Mesenteric fat pad (tissue), 1 donor: ENCODE measurements around the gene PCDHB4. TPM values are rescaled to one million over a fixed set of nuclear protein-coding genes. Genes with fewer than 3 reads are reported as not detected.
"Not testable (repeated sequence)": the region's sequence is repeated elsewhere in the genome, so short reads cannot be mapped to it uniquely, and the experiment has no call there.

Source experiments
- DNase-seq: peaks from one replicate; pipeline ENCODE4 v3.0.0-alpha.2; 2020; ENCODE audit warnings: low spot score
- total RNA-seq: library from RNA; stranded (reverse); fragmentation: NEBNext Ultra II Directional; extraction: Animal tissue kit (Norgen Biotek cat#: 25700); gene quantifications from one replicate; pipeline ENCODE4 v1.2.1, GENCODE V29; 2021
- donor health status: DM: yes; HTN: yes; CAD: no.

PCDHB4 gene
- total RNA-seq, 1 donor from 2014 or later: 2.5 TPM

- DNase-seq: no peak
These were observed 28.8 kb downstream of the PCDHB4 start for GRCh38 chr5:141150224-141150992.

DNA sequence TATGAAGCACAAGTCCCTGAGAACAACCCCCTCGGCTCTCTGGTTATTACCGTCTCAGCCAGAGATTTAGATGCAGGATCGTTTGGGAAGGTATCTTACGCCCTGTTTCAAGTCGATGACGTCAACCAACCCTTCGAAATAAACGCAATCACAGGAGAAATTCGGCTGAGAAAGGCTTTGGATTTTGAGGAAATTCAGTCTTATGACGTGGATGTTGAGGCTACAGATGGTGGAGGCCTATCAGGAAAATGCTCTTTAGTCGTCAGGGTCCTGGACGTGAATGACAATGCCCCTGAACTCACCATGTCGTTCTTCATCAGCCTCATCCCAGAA lies 29.3 kb downstream of the PCDHB4 start:
- DNase-seq: no peak

DNA sequence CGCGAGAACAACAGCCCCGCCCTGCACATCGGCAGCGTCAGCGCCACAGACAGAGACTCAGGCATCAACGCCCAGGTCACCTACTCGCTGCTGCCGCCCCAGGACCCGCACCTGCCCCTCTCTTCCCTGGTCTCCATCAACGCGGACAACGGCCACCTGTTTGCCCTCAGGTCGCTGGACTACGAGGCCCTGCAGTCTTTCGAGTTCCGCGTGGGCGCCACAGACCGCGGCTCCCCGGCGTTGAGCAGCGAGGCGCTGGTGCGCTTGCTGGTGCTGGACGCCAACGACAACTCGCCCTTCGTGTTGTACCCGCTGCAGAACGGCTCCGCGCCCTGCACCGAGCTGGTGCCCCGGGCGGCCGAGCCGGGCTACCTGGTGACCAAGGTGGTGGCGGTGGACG lies 30.0 kb downstream of the PCDHB4 start:
- DNase-seq: not testable (repeated sequence)

- not testable (repeated sequence) for DNase-seq
These were observed 30.5 kb downstream of the PCDHB4 start for GRCh38 chr5:141152096-141152495.

DNA sequence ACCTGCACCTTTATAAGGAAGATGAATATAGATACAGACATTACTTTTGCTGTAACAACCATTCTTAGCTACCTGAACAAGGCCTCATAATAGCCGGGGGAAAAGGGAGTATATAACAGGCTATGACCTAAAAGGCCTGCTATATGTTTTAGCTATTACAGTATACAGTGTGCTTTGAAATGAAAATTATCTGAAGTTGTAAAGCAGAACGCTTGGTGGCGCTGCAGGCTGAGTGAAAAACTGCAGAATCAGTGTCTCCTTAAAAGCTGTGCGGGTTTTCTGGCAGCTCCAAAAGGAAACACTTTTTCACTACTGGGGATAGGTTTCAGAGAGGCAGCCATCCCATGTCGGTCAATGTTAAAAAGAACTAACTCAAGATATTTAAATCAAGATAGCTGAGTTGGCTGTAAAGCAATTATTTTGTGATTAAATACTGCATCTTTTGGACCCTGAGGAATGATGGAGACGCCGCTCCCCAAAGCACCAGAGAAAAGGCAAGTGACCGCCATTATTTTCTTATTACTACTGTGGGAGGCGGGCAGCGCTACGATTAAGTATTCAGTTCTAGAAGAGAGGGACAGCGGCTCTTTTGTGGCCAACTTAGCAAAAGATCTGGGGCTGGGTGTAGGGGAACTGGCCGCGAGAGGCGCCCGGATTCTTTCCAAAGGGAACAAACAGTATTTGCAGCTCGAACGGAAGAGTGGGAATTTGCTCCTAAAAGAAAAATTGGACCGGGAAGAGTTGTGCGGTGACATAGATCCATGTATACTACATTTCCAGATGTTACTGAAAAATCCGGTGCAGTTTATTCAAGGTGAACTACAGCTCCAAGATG lies 34.1 kb downstream of the PCDHB4 start:
- no peak for DNase-seq

DNA sequence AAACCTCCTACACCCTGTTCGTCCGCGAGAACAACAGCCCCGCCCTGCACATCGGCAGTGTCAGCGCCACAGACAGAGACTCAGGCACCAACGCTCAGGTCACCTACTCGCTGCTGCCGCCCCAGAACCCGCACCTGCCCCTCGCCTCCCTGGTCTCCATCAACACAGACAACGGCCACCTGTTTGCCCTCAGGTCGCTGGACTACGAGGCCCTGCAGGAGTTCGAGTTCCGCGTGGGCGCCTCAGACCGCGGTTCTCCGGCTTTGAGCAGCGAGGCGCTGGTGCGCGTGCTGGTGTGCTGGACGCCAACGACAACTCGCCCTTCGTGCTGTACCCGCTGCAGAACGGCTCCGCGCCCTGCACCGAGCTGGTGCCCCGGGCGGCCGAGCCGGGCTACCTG lies 35.7 kb downstream of the PCDHB4 start:
- not testable (repeated sequence) for DNase-seq

DNA sequence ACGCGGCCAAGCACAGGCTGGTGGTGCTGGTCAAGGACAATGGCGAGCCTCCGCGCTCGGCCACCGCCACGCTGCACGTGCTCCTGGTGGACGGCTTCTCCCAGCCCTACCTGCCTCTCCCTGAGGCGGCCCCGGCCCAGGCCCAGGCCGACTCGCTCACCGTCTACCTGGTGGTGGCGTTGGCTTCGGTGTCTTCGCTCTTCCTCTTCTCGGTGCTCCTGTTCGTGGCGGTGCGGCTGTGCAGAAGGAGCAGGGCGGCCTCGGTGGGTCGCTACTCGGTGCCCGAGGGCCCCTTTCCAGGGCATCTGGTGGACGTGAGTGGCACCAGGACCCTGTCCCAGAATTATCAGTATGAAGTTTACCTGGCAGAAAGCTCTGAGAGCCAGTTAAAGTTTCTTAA lies 36.3 kb downstream of the PCDHB4 start:
- not testable (repeated sequence) for DNase-seq

DNA sequence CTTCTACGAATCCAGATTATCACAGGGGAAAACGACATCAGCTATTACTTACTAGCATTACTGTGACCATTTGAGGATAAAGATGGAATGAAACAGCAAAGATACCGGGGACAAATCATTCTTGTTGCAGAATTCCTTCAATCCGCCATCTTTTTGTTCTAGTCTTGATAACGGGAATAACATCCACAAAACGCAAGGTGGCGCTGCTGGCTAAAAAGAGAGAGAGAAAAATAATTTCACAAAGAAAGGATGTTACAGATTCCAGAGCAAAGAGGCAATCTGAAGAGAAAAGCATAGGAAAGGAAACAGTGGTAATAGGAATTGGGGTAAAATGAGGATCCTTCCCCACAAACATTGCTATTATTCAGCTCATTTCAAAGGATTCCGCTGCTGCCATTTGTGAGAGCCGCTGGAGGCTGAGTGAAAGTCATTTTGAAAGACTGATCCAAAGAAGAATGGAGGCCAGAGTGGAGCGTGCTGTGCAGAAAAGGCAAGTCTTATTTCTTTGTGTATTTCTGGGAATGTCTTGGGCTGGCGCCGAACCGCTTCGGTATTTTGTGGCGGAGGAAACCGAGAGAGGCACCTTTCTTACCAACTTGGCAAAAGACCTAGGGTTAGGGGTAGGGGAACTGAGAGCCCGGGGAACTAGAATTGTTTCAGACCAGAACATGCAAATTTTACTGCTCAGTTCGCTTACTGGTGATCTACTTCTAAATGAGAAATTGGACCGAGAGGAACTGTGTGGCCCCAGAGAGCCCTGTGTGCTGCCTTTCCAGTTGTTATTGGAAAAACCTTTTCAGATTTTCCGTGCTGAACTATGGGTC lies 51.0 kb downstream of the PCDHB4 start, which contains the start of gene PCDHB7:
PCDHB7 (plus strand) TSS at position 264 of the 824 bp plus-strand sequence; CDS start at position 456, 192 bp downstream.
- no peak for DNase-seq

DNA sequence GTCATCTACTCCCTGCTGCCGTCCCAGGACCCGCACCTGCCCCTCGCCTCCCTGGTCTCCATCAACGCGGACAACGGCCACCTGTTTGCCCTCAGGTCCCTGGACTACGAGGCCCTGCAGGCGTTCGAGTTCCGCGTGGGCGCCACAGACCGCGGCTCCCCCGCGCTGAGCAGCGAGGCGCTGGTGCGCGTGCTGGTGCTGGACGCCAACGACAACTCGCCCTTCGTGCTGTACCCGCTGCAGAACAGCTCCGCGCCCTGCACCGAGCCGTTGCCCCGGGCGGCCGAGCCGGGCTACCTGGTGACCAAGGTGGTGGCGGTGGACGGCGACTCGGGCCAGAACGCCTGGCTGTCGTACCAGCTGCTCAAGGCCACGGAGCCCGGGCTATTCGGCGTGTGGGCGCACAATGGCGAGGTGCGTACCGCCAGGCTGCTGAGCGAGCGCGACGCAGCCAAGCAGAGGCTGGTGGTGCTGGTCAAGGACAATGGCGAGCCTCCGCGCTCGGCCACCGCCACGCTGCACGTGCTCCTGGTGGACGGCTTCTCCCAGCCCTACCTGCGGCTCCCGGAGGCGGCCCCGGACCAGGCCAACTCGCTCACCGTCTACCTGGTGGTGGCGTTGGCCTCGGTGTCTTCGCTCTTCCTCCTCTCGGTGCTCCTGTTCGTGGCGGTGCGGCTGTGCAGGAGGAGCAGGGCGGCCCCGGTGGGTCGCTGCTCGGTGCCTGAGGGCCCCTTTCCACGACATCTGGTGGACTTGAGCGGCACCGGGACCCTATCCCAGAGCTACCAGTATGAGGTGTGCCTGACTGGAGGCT lies 52.9 kb downstream of the PCDHB4 start:
- not testable (repeated sequence) for DNase-seq

Other genes with a start within 250 kb of the PCDHB4 start
- 0.29 TPM for gene PCDHA12, start 246.5 kb upstream of the PCDHB4 start, total RNA-seq
- 0.58 TPM for gene PCDHA13, start 239.7 kb upstream of the PCDHB4 start, total RNA-seq
- 0.61 TPM for gene PCDHAC1, start 195.5 kb upstream of the PCDHB4 start, total RNA-seq
- gene PCDHAC2, start 155.3 kb upstream of the PCDHB4 start, total RNA-seq: 1.1 TPM
- gene PCDHB1, start 70.4 kb upstream of the PCDHB4 start, total RNA-seq: not detected
- gene PCDHB2, start 27.2 kb upstream of the PCDHB4 start, total RNA-seq: 3.4 TPM
- 3.6 TPM for gene PCDHB3, start 21.3 kb upstream of the PCDHB4 start, total RNA-seq
- 1.5 TPM for gene PCDHB5, start 13.4 kb downstream of the PCDHB4 start, total RNA-seq
- gene PCDHB6, start 28.2 kb downstream of the PCDHB4 start, total RNA-seq: 0.48 TPM
- 1.6 TPM for gene PCDHB7, start 50.8 kb downstream of the PCDHB4 start, total RNA-seq
- gene PCDHB8, start 56.0 kb downstream of the PCDHB4 start, total RNA-seq: 2.4 TPM
- gene PCDHB16, start 60.6 kb downstream of the PCDHB4 start, total RNA-seq: 1.6 TPM
- 1.0 TPM for gene PCDHB9, start 65.3 kb downstream of the PCDHB4 start, total RNA-seq
- 1.4 TPM for gene PCDHB10, start 70.5 kb downstream of the PCDHB4 start, total RNA-seq
- gene PCDHB11, start 77.8 kb downstream of the PCDHB4 start, total RNA-seq: 2.0 TPM
- 3.3 TPM for gene PCDHB12, start 86.9 kb downstream of the PCDHB4 start, total RNA-seq
- 2.8 TPM for gene PCDHB13, start 92.1 kb downstream of the PCDHB4 start, total RNA-seq
- 1.9 TPM for gene PCDHB14, start 101.5 kb downstream of the PCDHB4 start, total RNA-seq
- gene PCDHB15, start 123.6 kb downstream of the PCDHB4 start, total RNA-seq: 3.4 TPM
- 0.61 TPM for gene SLC25A2, start 182.2 kb downstream of the PCDHB4 start, total RNA-seq
- gene TAF7, start 199.0 kb downstream of the PCDHB4 start, total RNA-seq: 53.9 TPM
- 0.48 TPM for gene PCDHGA1, start 208.7 kb downstream of the PCDHB4 start, total RNA-seq
- 3.7 TPM for gene PCDHGA2, start 216.9 kb downstream of the PCDHB4 start, total RNA-seq
- gene PCDHGA3, start 222.0 kb downstream of the PCDHB4 start, total RNA-seq: 2.2 TPM
- 1.3 TPM for gene PCDHGB1, start 228.3 kb downstream of the PCDHB4 start, total RNA-seq
- gene PCDHGA4, start 233.2 kb downstream of the PCDHB4 start, total RNA-seq: 4.7 TPM
- gene PCDHGB2, start 238.2 kb downstream of the PCDHB4 start, total RNA-seq: 3.1 TPM
- gene PCDHGA5, start 242.3 kb downstream of the PCDHB4 start, total RNA-seq: 2.7 TPM
- gene PCDHGB3, start 248.4 kb downstream of the PCDHB4 start, total RNA-seq: 2.7 TPM